HG02588 (cell line): Measurements from ENCODE around the gene BPIFB4.
"Not testable (repeated sequence)": the region's sequence is repeated elsewhere in the genome, so short reads cannot be mapped to it uniquely, and the experiment has no call there.

ENCODE experiments used
- ATAC-seq: cut with Tn5 transposase; IDR thresholded peaks from one replicate; pipeline ENCODE4 v1.9.1; 2021; ENCODE audit warnings: mild to moderate bottlenecking, moderate library complexity; ENCODE audit not compliant: unreplicated experiment

BPIFB4 gene

DNA sequence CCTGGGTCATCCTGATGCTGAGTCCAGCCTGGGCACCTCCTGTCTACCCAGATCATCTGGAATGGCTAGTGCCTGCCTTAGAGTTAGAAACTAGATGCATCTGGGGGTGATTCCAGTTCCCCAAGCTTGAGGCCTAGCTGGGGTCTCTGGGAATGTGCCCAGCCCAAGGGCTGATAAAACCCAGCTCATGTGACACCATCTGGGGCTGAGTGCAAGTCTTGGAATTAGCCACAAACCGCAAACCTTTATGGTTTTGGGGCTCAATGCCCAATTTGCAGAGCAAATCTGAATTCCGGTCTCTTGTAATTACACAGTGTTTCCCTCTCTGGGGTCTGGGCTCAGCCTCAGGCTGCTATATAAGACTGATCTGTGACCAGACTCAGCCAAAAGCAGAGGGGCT is at the start of gene BPIFB4:
Gene BPIFB4, plus strand, starts transcription at position 385 of the 400 bp plus-strand sequence. CDS start 1,884 bp downstream, outside the sequence.
- no peak for ATAC-seq

DNA sequence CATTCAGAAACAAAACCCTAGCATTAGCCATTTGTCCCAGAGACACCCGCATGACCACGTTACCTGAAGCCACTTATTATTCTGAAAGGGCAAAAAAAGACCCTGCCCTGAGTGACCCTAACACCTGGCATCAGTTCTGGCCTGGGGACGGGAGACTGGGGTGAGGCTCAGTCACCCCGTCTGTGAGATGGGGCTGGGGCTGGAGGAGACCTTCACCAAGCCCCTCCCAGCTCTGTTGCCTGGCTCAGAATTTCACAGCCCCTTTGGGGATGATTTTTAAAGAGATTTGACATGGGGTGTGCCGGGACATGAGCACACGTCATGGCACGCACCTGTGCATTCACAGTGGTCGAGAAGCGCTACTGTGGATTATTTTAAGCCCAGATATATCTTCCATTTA is 49.4 kb upstream of the BPIFB4 start:
- no peak for ATAC-seq

DNA sequence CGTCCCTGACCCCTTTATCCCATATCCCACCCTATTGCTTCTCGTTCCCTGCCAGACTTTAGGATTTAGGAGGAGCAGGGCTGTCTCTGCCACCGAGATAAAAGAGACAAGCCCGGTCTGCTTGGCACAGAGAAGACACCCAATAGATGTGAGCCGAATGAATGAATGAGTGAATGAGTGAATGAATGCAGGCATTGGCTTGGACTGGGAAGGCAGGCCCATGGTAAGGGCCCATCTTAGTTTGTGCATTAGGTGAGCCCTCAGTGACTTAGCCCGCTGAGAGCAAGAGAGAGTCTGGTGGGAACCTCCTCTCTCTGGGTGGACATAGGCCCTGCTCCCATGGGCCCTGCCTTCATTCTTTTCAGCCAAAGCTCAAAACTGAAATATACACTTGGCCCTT is 48.9 kb upstream of the BPIFB4 start:
- no peak for ATAC-seq

DNA sequence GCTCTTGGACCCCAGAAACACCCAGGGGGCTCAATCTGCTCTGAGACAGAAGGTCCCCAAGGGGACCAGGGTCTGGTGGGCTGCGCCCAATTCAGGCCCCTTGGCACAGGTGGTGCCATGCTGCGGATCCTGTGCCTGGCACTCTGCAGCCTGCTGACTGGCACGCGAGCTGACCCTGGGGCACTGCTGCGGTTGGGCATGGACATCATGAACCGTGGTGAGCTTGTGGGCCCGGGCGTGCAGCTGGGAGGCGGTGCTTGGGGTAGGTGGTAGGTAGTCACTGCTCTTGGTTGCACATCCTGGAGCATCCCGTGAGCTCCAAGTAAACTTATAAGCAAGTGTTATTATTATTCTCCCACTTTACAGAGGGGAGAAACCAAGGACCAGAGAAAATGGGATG is 47.9 kb upstream of the BPIFB4 start, which contains the start of gene BPIFB6:
Gene BPIFB6, plus strand, starts transcription at position 118 of the 400 bp plus-strand sequence. Its CDS starts 0 bp downstream, at position 118.
- ATAC-seq: no peak

DNA sequence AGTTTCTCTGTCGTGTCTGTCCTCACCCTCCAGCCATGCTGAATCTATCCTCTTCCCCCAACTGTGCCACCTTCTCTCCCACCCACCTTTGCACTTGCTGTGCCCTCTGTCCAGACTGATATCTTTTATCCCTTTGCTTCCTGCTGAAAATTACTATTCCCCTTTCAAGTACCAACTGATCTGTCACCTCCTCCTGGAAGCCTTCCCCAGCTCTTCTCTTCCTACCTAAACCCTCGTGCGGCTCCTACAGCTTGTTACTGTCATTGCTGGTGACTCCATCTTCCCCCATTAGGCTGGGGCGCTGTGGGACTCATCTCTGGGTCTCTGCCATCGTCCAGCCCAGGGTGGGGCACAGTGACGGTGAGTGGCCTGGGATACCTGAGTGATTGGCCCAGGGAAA is 46.9 kb upstream of the BPIFB4 start:
- ATAC-seq: no peak

DNA sequence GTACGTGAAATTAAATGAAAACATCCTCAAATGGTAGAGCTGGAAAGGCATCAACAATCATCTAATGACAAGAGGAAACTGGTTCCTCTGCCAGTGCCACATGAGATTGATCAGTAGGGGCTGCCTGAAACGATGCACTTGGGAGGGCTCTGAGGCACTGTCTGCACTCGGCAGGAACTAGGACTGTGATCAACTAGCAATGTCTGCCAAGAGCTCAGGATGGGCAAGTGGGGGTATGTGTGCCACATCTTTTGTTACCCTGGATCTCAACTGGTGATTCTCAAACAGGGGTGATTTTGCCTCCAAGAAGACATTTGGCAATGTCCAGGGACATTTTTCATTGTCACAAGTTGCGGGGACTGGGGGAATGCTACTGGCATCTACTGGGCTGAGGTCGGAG is 46.1 kb upstream of the BPIFB4 start:
- ATAC-seq: no peak

DNA sequence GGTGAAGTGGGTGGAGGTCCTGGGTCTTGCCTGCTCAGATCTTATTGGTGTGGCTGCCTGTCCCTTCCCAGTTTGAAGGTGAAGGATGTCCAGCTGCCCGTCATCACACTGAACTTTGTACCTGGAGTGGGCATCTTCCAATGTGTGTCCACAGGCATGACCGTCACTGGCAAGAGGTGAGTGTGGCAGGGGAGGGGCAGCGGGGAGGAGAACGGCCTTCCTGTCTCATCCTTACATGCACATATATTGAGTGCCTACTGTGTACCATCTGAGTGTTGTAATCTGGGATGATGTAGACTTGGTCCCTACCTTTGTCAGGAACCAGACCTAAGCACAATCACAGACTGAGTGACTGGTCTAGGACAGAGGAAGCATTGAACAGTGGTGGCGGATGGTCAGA is 45.3 kb upstream of the BPIFB4 start:
- no peak for ATAC-seq

DNA sequence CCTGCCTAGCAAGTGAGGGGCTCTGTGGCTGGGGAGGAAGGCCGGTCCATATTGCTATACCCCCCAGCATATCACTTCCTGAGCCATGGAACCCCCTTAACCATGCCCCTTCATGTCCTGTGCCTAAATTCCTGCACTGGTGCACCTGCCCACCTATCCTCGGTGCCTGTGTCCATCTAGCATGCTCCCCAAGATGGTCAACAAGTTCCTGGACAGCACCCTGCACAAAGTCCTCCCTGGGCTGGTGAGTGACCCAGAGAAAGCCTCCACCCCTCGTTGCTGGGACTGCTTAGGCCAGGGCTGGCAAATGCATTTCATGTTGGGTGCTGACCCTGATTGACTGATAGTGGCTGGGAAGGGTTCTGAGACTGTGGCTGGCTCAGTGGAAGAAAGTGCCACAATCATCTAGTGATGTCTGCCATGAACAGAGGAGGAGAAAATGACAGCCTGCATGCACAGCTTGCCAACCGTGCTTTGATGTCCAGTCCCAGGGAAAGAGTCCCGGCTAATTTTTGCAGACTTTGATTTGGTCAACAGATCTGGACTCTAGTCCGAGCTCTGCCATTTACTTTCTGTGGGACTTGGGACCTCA is 44.4 kb upstream of the BPIFB4 start:
- ATAC-seq: no peak

DNA sequence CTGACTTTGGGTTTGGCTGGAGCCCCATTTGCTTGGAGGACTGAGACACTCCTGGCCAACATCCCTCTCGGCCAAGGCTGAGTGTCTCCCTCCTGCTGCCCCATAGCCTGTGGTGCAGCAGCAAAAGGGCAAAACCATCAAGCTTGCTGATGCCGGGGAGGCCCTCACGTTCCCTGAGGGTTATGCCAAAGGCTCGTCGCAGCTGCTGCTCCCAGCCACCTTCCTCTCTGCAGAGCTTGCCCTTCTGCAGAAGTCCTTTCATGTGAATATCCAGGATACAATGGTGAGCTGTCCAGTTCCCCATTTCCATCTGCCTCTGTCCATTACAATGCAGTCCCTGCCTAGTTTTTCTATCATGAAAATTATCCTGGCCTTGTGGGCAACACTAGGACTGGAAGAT is 42.0 kb upstream of the BPIFB4 start:
- ATAC-seq: no peak

DNA sequence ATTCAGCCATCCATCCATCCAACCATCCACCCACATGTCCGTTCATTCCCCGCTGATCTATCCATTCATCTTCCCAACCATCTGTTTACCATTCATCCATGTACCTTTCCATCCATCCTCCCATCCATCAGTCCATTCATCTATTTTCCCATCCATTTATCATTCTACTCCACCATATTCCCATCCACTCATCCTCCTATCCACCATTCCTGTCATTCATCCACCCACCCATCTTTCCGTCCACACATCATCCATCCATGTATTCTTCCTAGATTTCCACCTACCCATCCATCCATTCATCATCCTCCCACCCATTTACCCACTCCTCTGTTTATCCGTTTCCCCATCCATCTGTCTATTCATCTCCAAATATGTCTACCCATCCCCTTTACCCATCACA is 41.2 kb upstream of the BPIFB4 start:
- ATAC-seq: no peak

DNA sequence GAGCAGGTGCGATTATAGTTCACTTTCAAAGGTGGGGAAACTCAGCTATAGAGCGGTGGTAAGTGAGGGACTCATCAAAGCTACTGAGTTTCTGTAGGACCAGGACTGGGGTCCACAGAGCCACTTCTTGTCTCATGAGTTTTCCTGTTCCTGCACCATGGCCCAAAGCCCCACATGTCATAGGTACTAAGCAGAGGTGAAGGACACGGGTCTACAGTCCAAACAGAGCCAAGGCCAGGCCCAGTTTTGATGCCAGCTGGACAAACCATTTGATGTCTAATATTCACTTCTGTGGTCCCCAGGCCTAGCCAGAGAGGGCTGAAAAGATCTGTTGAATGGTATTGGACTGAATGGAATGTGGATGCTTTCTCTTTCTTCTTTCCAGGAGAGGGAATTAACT is 37.0 kb upstream of the BPIFB4 start:
- ATAC-seq: no peak

DNA sequence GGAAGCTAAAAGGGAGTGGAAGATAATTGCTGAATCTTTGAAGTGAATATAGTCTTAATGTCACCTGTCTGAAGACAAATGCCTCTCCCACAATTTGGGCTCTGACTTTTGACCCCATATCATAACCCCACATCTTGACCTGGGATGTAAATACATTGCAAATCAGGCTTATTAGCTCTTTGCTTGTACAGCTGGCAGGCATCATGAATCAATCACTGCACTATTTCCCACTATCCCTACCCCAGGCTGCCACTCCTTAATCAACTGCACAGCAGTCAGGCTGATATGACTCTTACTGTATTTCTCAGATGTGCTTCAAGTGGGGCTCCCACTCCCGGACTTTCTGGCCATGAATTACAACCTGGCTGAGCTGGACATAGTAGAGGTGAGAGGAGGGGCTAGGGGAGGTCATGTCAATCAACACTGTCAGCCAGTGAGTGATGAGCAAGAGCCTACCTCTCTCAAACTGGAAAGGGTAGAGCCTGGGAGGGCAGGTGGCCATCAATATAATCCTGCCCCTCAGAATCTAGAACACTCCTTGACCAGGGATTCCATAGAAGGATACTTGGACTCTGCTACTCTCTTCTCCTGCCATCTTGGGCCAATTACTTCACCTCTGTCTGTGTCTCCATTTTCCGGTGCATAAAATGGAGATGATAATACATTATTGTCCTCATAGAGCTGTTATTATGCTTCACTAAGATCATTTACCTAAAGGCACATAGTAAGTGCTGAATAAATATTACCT is 36.3 kb upstream of the BPIFB4 start:
- no peak for ATAC-seq

DNA sequence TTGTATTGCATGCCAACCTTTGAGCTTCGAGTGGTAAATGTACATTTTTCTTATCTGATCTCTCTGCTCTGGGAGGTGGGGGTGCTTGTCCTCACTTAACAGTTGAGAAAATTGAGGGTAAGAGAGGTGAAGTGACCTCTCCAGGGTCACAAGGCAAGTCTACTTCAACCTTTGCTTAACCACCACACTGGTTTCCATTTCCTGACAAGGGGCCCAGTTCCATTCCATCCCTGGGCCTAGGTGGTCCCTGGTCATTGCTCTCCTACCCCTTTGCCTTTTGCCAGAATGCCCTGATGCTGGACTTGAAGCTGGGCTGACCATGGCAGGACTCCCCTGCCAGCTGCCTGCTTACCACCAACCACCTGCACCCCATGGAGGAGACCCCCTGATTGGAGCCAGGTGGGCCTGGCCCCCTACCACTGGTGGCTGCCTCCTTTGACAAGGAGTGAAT is 35.7 kb upstream of the BPIFB4 start:
- no peak for ATAC-seq

DNA sequence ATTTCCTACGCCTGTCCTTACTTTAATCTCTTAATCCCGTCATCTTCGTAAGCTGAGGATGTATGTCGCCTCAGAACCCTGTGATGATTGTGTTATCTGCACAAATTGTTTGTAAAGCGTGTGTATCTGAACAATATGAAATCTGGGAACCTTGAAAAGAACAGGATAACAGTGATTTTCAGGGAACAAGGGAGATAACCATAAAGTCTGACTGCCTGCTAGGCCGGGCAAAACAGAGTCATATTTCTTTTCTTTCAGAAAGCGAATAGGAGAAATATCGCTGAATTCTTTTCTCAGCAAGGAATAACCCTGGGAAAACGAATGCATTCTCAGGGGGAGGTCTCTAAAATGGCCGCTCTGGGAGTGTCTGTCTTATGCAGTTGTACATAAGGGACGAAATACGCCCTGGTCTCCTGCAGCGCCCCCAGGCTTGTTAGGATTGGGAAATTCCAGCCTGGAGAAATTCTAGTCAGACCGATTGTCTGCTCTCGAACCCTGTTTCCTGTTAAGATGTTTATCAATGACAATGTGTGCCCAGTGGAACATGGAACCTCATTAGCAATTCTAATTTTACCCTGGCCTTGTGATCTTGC is 34.2 kb upstream of the BPIFB4 start:
- ATAC-seq: not testable (repeated sequence)

DNA sequence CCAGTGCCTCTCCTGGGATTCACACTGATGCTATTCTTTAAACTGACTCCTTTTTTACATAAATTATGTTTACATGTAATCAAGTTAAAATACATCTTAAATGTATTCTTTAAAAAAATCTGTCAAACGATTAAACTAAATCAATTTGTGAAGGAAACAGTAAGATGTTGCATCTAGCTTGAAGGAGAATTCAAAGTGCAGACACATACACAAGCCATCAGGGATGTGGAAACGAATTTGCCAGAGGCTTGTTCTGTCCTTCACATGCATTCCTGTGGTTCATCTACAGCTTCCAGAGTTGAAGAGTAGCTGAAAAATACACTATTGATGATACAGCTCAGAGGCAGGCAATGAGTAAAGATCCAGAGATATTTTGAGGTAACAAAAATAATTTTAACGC is 33.0 kb upstream of the BPIFB4 start:
- ATAC-seq: no peak

DNA sequence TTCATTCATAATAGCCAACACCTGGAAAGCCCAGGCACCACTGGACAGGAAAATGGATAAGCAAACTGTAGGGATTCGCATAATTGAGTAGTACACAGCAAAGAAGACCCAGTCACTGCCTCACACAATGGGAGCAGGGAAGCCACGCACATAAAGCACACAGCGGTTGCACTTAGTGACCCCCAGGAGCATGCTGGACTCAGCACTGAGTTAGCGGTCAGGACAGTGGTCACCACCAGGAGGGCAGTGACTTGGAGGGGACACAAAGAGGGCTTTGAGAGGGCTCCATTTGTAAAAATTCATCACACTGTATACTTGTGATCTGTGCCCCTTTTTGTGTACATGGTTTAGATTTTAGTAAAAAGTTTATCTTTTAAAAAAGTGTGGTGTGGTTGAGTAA is 28.1 kb upstream of the BPIFB4 start:
- no peak for ATAC-seq

DNA sequence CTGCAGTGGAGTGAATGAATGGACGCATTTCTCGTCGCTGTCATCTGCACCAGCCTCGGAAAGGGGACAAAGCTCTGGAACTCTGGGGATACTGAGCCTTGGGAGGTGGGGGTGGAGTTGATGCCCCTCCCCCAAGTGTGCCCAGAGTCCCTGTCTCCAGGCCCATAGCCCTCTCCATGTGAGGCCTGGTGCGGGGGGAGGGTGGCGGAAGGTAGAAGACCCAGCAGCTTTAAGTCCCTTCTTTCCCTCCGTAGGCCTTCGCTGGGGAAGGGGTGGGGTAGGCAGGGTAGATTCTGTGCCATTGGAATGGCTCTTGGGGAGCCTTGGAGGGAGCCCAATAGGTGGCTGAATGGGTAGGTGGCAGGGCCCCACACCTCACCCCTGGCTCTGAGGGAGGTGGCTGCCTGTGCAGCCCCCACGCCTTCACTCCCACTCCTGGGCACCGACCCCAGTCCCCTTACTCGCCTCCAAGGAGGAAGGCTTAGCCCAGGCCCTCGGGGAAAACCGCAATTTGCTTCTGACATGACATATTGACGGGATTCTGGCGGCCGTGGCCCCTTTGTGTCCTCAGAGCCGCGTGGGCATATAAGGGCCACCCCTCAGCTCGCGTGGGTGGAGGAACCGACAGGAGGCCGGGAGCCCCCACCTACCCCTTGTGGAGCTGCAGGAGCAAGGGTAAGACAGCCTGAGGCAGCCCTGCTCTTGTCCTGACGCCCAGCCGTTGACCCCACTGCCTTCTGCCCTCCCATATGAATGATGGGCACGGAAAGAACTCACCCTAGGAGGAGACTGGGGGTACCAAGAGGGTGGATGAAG is 25.9 kb upstream of the BPIFB4 start, which contains the start of gene BPIFB3:
Gene BPIFB3, plus strand, starts transcription at position 613 of the 816 bp plus-strand sequence. CDS start 1,533 bp downstream, outside the sequence.
- ATAC-seq: no peak

DNA sequence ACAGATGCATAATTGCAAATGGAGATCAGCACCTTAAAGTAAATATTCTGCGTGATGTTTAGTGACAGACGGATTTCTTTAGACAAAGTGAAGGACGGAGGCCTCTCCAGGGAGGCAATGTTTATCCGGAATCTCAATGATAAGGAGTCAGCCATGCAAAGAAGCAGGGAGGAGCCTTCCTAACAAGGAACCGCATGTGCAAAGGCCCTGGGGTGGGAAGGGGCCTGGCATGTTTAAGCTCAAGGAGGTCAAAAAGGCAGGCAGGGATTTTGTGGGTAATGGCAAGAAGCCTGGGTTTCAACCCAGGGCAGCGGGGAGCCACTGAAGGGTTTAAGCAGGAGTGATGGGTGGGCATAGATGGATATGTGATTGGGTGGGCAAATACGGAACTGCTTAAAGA is 25.1 kb upstream of the BPIFB4 start:
- ATAC-seq: no peak

DNA sequence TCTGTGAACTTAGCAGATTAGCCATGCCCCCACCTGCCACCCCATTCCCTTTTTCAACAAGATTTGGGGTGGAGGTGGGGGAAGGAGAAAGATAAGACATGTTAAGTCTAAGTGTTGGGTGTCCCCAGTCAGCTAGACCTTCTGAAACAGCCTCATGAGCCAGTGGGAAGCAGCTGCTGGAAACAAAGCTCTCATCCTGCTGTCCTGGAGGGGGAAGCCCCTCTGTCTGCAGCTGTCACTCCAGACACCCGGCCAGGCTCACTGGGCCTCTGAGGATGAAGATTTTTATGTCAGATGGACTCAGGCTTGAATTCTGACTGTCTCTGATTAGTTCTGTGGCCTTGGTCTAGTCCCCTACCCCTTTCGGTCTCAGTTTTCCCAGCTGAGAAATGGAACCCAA is 24.7 kb upstream of the BPIFB4 start:
- no peak for ATAC-seq

DNA sequence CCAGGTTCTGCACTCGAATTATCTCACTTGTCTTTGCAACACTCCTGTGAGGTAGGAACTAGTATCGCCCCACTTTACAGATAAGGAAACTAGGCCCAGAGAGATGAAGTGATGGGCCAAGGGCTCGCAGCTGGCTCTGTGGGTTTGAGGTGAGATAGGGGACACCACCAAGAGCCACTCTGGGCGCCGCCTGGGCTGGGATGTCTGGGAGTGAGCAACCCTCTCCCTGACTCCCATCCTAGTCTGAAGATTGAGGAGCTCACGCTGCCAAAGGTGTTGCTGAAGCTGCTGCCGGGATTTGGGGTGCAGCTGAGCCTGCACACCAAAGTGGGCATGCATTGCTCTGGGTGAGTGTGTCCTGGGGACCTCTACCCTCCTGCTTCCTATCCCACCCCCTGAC is 20.3 kb upstream of the BPIFB4 start:
- ATAC-seq: no peak

DNA sequence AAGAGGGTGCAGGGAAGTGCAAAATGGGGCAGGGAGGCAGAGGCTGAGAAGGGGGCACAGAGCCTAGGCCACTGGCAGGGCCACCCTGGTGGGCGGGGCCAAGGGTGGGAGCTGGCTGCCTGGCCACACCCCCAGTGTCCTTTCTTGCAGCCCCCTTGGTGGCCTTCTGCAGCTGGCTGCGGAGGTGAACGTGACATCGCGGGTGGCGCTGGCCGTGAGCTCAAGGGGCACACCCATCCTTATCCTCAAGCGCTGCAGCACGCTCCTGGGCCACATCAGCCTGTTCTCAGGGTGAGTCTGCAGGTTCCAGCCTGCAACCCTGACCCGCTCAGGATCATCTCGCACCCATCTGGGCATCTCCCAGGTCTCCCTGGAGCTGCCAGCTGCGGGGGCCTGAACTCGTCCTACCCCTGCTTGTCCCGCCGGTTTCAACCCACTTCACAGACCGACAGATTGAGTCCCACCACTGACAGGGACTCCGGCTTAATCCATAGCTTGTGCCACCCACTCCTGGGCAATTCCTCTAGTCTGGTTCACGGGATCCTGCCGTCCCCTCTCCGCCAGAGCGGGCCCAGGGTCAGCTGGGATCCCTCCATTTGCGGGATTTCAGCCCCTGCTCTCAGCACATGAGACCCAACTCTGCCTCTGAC is 19.6 kb upstream of the BPIFB4 start:
- ATAC-seq: no peak
